Neural progenitor cell (in vitro differentiated cells): ENCODE measurements around the gene AZIN2.

Source experiments
- EZH2 ChIP-seq: fragments of 200-600 bp; sonication (generic); IDR thresholded peaks from 2 replicates; pipeline ENCODE4 v1.6.1; 2017; ENCODE audit warnings: antibody characterized with exemption, mild to moderate bottlenecking, moderate library complexity
- EZH2phosphoT487 ChIP-seq: fragments of 200-600 bp; sonication (generic); IDR thresholded peaks from 2 replicates; pipeline ENCODE4 v1.6.1; 2017; ENCODE audit warnings: antibody characterized with exemption
- TF ChIP-seq, protein P1 (sequence below): fragments of 200-600 bp; sonication (generic); IDR thresholded peaks from 2 replicates; pipeline ENCODE4 v1.5.1; 2017; ENCODE audit warnings: antibody characterized with exemption, mild to moderate bottlenecking

DNA sequence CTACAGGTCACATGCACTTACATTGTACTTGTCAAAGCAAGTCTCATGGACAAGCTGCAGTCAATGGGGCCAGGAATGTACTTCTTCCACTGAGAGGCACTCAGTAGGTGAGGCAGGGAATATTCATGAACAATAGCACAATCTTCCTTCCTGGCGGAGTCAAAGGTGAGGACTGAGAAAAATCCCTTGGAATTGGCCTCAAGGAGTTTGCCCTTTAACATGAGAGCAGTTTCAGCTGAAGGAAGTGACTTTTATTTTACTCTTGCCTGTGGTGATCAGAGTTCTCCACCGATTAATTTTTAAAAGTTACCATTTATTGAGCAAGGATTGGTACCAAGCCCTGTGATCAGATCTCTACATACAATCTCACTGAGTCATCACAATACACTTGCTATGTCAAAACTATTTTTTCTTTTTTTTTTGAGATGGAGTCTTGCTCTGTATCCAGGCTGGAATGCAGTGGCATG is 33.1 kb upstream of the AZIN2 start:
- TF ChIP-seq EZH2phosphoT487 (no peak), EZH2 (no peak)
- TF ChIP-seq, protein P1, sequence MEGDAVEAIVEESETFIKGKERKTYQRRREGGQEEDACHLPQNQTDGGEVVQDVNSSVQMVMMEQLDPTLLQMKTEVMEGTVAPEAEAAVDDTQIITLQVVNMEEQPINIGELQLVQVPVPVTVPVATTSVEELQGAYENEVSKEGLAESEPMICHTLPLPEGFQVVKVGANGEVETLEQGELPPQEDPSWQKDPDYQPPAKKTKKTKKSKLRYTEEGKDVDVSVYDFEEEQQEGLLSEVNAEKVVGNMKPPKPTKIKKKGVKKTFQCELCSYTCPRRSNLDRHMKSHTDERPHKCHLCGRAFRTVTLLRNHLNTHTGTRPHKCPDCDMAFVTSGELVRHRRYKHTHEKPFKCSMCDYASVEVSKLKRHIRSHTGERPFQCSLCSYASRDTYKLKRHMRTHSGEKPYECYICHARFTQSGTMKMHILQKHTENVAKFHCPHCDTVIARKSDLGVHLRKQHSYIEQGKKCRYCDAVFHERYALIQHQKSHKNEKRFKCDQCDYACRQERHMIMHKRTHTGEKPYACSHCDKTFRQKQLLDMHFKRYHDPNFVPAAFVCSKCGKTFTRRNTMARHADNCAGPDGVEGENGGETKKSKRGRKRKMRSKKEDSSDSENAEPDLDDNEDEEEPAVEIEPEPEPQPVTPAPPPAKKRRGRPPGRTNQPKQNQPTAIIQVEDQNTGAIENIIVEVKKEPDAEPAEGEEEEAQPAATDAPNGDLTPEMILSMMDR, result no peak
